Upper lobe of right lung (tissue), 1 donor: Measurements from ENCODE around the gene EYA4. TPM values are rescaled to one million over a fixed set of nuclear protein-coding genes. Genes with fewer than 3 reads are reported as not detected.

ENCODE experiments used
- ATAC-seq: fragments of 200-7000 bp; cut with Tn5 transposase; one replicate; pipeline ENCODE4 v1.9.1; 2020; ENCODE audit warnings: mild to moderate bottlenecking, moderate library complexity
- DNase-seq: peaks from one replicate; pipeline ENCODE4 v3.0.0-alpha.2; 2020
- H3K27ac ChIP-seq: fragments of 200-600 bp; one replicate; pipeline ENCODE4 v1.8.0; 2022
- H3K27me3 ChIP-seq: fragments of 200-600 bp; one replicate; pipeline ENCODE4 v1.8.0; 2022; ENCODE audit warnings: mild to moderate bottlenecking
- H3K36me3 ChIP-seq: fragments of 200-600 bp; one replicate; pipeline ENCODE4 v1.8.0; 2022
- H3K4me1 ChIP-seq: fragments of 200-600 bp; one replicate; pipeline ENCODE4 v1.8.0; 2022
- H3K4me3 ChIP-seq: fragments of 200-600 bp; one replicate; pipeline ENCODE4 v1.8.0; 2022; ENCODE audit warnings: mild to moderate bottlenecking
- H3K9me3 ChIP-seq: fragments of 200-600 bp; one replicate; pipeline ENCODE4 v1.8.0; 2022
- CTCF ChIP-seq: fragments of 200-600 bp; IDR thresholded peaks from one replicate; pipeline ENCODE4 v1.8.0; 2022; ENCODE audit warnings: antibody characterized with exemption
- intact Hi-C: fragments of 100-400 bp; cut with DNase I; formaldehyde crosslinking; loops from one replicate; pipeline ENCODE4 v1.11.0; 2022
- long read RNA-seq: library from polyadenylated mRNA; unstranded; transcript quantifications from one replicate; pipeline ENCODE4 v2.0.0, GENCODE V29; 2021
- total RNA-seq: library from RNA; stranded (reverse); fragmentation: NEBNext Ultra II Directional; extraction: Animal tissue kit (Norgen Biotek cat#: 25700); gene quantifications from one replicate; pipeline ENCODE4 v1.2.1, GENCODE V29; 2021
- donor health status: DM: no; HTN: yes; CAD: no; lungs with severe emphysema.

Gene EYA4
- total RNA-seq, result 6.0 TPM
- long read RNA-seq, partial matches to known transcripts, result 0 of 4 reads
- long read RNA-seq, other reads (novel, unspliced or antisense), result 4 of 4 reads

- Histone ChIP-seq H3K36me3 (no peaks in the 10 kb centered on the region), H3K27ac (no peak within 1 kb of the TSS), H3K9me3 (no peaks in the 10 kb centered on the region), H3K4me3 (peak within 1 kb of the TSS; percentile 37), H3K27me3 (peaks cover 54% of the 10 kb centered on the region), H3K4me1 (peaks cover 13% of the 10 kb centered on the region)
- intact Hi-C loops, result no loop called here
- DNase-seq, result peak; percentile 58
- no peak for TF ChIP-seq CTCF
- ATAC-seq, result peak; percentile 64
These were observed at the start of gene EYA4 for GRCh38 chr6:133241086-133241900. Gene EYA4 (plus strand): TSS chr6:133241357. CDS start chr6:133274781, 33,424 bp downstream.

GRCh38 chr6:133193396-133193795 lies 47.8 kb upstream of the EYA4 start:
- Histone ChIP-seq H3K4me3 (no peak overlapping the region), H3K27ac (no peak overlapping the region), H3K27me3 (no peaks in the 10 kb centered on the region), H3K4me1 (no peaks in the 10 kb centered on the region), H3K9me3 (no peaks in the 10 kb centered on the region), H3K36me3 (no peaks in the 10 kb centered on the region)
- ATAC-seq (no peak), DNase-seq (no peak)
- no peak for TF ChIP-seq CTCF
- intact Hi-C loops, result no loop called here

- no peak overlapping the region for H3K27ac ChIP-seq
- H3K9me3 ChIP-seq, result no peaks in the 10 kb centered on the region
- no peaks in the 10 kb centered on the region for H3K27me3 ChIP-seq
- ATAC-seq (no peak), DNase-seq (no peak)
- H3K36me3 ChIP-seq, result no peaks in the 10 kb centered on the region
- no peak for TF ChIP-seq CTCF
- intact Hi-C loops, result no loop called here
- H3K4me1 ChIP-seq, result no peaks in the 10 kb centered on the region
- H3K4me3 ChIP-seq, result no peak overlapping the region
These were observed 42.4 kb upstream of the EYA4 start for GRCh38 chr6:133198725-133199124.

- H3K27ac ChIP-seq, result no peak overlapping the region
- DNase-seq, result no peak
- H3K4me3 ChIP-seq, result no peak overlapping the region
- TF ChIP-seq CTCF, result no peak
- intact Hi-C loops, result no loop called here
- no peaks in the 10 kb centered on the region for H3K4me1 ChIP-seq
- H3K36me3 ChIP-seq, result no peaks in the 10 kb centered on the region
- H3K9me3 ChIP-seq, result no peaks in the 10 kb centered on the region
- ATAC-seq, result no peak
- H3K27me3 ChIP-seq, result no peaks in the 10 kb centered on the region
These were observed 39.9 kb upstream of the EYA4 start for GRCh38 chr6:133201231-133201630.

- intact Hi-C loops, result no loop called here
- H3K27me3 ChIP-seq, result no peaks in the 10 kb centered on the region
- no peak for ATAC-seq
- no peaks in the 10 kb centered on the region for H3K4me1 ChIP-seq
- H3K27ac ChIP-seq, result no peak overlapping the region
- no peak for DNase-seq
- H3K36me3 ChIP-seq, result no peaks in the 10 kb centered on the region
- H3K9me3 ChIP-seq, result no peaks in the 10 kb centered on the region
- no peak for TF ChIP-seq CTCF
- H3K4me3 ChIP-seq, result no peak overlapping the region
These were observed 38.4 kb upstream of the EYA4 start for GRCh38 chr6:133202610-133203343.
